GM19438 (cell line): ENCODE results near the gene PPP1R12B.

Source experiments
- ATAC-seq: cut with Tn5 transposase; IDR thresholded peaks from one replicate; pipeline ENCODE4 v1.9.1; 2021; ENCODE audit warnings: low read depth; ENCODE audit not compliant: unreplicated experiment

The PPP1R12B gene, protein sequence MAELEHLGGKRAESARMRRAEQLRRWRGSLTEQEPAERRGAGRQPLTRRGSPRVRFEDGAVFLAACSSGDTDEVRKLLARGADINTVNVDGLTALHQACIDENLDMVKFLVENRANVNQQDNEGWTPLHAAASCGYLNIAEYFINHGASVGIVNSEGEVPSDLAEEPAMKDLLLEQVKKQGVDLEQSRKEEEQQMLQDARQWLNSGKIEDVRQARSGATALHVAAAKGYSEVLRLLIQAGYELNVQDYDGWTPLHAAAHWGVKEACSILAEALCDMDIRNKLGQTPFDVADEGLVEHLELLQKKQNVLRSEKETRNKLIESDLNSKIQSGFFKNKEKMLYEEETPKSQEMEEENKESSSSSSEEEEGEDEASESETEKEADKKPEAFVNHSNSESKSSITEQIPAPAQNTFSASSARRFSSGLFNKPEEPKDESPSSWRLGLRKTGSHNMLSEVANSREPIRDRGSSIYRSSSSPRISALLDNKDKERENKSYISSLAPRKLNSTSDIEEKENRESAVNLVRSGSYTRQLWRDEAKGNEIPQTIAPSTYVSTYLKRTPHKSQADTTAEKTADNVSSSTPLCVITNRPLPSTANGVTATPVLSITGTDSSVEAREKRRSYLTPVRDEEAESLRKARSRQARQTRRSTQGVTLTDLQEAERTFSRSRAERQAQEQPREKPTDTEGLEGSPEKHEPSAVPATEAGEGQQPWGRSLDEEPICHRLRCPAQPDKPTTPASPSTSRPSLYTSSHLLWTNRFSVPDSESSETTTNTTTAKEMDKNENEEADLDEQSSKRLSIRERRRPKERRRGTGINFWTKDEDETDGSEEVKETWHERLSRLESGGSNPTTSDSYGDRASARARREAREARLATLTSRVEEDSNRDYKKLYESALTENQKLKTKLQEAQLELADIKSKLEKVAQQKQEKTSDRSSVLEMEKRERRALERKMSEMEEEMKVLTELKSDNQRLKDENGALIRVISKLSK

DNA sequence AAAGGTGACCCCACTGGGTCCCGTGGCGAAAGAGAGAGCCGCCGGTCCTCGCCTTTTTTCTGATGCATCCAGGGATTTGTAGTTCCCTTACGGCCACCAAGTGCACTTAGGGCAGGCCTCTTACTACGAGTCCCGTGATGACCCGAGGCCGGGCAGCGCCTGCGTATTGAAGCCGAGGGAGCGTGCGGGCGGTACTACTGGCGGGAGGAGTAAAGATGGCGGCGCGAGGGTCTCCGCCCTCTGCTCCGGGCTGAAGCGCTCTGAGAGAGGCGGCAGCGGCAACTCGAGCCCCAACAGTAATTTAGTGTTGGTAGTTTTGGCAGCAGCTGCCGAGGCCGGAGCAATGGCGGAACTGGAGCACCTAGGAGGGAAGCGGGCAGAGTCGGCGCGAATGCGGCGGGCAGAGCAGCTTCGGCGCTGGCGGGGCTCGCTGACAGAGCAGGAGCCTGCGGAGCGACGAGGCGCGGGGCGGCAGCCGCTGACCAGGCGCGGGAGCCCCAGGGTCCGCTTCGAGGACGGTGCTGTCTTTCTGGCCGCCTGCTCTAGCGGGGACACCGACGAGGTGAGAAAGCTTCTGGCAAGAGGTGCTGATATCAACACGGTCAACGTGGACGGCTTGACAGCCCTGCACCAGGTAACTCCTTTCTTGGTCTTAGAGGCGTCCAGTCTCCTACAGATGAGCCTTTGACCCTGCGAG, at the start of gene PPP1R12B:
Gene PPP1R12B (plus strand): TSS at position 191 of the 697 bp plus-strand sequence. CDS start 153 bp downstream, at position 344.
- peak; percentile 94 for ATAC-seq

DNA sequence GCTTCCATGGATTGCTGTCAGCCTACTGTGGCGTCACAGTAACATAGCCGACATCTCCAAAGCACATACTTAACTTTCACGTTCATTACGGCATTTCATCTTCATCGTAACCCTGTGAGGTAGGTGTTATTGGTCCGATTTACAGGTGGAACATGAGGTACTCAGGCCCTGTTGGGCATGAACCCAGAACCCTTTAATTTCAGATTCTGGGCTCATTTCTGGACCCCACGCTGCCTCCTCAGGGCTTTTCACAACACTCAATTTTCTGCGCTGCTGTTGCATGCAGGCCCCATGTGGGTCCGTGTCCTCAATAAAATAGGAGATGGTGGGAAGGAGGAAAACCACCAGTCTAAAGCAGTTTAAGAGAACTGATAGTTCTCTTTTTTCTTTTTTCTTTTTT, 46.3 kb upstream of the PPP1R12B start:
- ATAC-seq, result no peak

DNA sequence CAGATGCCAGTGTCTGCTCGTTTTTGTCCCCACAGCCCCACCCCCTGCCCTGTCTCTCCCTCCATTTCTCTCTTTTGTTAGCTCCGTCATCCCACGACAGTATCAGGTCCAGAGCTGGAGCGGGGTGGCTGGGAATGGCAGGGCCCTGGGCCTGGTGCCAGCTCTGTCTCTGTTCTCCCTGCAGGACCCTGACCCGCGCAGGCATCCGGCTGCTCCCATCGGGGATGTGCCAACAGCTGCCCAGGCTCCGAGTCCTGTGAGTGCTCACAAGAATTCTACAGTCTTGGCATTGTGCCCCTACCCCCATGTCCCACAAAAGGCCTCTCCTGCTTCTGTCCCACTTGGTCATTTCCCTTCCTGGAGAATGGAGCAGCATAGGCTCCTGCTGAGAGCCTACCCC, 44.1 kb upstream of the PPP1R12B start:
- ATAC-seq, result no peak

DNA sequence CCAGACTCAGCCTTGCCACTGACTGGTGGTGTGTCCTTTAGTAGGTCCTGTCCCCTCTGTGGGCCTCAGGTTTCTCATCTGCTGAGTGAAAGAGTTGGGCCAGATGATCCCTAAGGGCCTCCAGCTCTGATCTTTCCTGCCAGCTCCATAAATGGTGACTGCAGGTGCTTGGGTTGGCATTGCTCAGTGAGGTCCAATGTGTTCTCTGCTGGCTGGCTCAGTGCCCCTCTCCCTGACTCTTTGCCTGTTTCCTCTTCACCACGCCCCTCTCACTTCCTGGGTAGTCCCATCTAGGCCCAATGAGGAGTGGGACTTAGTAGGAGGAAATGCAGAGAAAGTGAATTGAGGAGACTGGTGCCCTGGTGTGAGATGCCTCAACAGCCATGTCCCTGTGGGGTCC, 43.3 kb upstream of the PPP1R12B start:
- no peak for ATAC-seq

DNA sequence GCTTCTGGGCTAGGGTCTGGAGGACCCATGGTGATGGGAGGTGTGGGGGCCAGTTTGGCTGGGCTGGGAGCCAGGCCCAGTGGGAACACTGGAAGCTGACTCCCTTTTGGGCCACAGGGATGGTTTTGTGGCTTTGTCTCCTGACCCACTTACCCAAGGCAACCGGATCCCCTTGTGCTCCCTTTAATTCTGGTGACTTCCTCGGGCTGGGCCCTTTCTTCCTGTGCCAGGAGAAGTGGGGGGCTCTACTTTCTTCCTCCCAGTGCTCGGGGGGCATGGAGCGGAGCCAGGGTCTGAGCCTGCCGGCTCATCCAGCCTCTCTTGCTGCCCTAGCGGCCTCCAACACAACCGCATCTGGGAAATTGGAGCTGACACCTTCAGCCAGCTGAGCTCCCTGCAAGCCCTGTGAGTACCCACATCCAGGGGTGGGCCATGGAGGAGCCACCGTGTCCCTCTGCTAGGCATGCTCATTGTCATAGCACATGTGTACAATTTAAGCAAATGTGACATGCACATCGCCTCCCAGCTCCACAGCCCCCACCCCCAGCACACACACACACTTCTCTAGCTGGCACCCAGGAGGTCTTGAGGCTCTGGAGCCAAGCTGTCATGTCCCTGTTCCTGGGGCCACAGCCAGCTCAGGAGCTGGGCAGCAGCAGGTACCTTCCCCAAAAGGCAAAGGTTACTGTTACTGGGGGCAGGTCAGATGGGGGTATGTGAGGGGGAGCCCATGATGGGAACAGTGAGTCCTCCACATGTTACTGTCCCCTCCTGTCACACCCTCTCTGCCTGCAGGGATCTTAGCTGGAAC, 41.8 kb upstream of the PPP1R12B start:
- no peak for ATAC-seq

DNA sequence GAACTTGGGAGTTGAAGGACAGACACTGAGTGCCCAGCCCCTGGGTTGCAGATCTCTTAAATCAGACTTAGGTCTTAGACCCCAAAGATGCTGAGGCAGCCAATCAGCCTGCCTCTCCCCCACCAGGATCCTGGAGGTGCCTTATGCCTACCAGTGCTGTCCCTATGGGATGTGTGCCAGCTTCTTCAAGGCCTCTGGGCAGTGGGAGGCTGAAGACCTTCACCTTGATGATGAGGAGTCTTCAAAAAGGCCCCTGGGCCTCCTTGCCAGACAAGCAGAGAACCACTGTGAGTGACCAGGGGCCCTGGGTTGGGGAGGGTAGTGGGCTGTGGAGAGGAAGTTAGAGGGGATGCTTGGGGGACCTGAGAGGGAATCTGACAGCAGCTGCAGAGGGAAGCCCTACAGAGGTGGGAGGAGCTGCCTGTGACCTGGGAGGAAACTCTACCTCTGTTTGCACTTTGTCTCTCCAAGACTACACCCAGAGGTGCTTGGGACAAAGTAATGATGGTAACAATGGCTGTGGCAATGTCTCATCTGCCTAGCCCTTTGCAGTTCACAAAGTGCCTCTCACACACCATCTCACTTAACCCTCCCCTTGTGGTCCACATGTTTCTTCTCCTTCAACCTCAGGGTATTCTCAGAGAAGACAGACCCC, 38.3 kb upstream of the PPP1R12B start:
- no peak for ATAC-seq

DNA sequence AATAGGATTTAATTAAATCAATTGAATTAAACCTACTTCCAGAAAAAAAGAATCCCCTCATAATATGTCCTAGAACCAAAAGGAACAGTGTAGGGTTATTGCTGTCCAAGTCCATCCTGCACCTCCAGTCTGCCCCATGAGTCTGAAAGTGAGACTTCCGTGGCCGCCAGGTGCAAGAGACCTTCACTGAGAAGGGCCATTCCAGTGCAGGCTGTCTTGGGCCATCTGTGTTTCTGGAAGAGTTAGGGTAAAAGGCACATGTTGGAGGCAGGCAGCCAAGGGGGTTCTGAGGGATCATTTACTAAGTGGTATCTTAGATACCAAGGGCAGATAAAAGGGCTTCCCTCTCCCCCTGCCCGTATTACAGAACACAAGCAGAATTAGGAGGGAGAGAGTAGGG, 37.8 kb upstream of the PPP1R12B start:
- ATAC-seq, result no peak

DNA sequence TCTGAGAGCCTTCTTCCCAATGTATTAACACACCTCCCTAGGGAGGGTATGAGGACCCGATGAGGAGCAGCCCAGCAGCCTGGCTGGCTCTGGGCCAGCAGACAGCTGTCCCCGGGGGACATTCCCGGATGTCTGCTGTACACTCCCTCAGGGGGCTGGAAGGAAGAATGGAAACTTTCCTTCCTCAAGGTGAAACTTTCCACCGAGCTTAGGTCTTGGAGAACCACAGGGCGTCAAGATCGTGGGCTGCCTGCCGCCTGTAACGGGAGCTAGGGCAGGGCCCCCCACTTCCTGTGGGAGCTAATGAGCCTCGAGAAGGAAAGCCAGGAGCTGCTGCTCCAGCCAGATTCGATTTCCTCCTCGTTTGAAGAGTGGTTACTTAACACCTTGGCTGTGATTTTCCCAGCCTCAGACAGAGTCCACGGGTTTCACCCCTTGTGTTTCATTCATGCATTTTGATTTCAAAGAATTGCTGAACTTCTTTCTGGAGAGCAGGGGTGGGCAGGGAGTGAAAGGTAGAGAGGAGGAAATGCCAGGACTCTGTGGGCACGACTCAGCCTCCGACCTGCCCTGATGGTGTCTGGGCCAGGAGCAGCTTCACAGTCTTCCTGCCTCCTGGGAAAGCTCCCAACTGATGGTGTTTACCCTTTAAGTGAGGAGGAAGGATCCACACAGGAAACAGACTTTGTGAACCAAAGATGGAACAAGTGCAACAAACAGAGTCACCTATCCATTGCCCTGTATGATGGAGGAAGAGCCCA, 36.4 kb upstream of the PPP1R12B start:
- no peak for ATAC-seq

DNA sequence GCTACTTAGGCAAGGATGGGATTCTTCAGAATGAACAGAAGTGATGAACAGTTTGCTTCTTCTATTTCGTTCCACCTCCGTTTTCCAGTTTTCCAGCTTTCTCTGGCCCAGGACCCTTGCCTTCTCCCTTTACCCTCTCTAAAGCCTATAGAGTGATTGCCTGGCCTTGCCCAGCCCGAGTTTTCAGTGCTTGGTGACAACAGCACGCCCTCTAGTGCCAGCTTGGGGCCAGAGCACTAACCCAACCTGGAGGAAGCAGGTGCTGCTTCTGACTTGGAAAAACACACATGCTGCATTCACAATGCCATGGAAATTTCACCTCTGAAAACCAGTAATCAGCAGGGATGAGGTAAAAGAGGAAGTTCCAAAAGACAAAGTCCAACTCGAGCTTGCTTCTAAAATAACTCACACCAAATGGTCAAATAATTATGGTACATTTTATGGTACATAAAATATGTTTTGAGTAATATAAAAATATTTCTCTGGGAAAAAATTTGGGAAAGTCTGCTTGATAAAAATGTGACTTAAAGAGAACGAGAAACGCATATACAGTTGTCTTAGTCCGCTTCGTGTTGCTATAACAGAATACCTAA, 32.8 kb upstream of the PPP1R12B start:
- no peak for ATAC-seq

DNA sequence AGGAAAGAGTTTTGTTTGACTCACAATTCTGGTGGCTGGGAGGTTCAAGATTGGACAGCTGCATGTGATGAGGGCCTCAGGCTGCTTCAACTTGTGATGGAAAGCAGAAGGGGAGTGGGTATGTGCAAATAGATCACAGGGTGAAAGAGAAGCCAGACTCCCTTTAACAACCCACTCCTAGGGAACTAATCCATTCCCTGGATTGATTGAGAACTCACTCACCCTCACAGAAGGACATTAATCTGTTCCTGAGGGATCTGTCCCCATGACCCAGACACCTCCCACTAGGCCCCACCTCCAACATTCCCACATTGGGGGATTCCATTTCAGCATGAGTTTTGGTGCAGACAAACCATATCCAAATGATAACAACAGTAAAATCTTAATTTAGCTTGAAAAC, 32.3 kb upstream of the PPP1R12B start:
- no peak for ATAC-seq

DNA sequence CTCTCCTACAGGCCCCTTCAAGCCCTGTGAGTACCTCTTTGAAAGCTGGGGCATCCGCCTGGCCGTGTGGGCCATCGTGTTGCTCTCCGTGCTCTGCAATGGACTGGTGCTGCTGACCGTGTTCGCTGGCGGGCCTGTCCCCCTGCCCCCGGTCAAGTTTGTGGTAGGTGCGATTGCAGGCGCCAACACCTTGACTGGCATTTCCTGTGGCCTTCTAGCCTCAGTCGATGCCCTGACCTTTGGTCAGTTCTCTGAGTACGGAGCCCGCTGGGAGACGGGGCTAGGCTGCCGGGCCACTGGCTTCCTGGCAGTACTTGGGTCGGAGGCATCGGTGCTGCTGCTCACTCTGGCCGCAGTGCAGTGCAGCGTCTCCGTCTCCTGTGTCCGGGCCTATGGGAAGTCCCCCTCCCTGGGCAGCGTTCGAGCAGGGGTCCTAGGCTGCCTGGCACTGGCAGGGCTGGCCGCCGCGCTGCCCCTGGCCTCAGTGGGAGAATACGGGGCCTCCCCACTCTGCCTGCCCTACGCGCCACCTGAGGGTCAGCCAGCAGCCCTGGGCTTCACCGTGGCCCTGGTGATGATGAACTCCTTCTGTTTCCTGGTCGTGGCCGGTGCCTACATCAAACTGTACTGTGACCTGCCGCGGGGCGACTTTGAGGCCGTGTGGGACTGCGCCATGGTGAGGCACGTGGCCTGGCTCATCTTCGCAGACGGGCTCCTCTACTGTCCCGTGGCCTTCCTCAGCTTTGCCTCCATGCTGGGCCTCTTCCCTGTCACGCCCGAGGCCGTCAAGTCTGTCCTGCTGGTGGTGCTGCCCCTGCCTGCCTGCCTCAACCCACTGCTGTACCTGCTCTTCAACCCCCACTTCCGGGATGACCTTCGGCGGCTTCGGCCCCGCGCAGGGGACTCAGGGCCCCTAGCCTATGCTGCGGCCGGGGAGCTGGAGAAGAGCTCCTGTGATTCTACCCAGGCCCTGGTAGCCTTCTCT, 30.3 kb upstream of the PPP1R12B start:
- no peak for ATAC-seq

DNA sequence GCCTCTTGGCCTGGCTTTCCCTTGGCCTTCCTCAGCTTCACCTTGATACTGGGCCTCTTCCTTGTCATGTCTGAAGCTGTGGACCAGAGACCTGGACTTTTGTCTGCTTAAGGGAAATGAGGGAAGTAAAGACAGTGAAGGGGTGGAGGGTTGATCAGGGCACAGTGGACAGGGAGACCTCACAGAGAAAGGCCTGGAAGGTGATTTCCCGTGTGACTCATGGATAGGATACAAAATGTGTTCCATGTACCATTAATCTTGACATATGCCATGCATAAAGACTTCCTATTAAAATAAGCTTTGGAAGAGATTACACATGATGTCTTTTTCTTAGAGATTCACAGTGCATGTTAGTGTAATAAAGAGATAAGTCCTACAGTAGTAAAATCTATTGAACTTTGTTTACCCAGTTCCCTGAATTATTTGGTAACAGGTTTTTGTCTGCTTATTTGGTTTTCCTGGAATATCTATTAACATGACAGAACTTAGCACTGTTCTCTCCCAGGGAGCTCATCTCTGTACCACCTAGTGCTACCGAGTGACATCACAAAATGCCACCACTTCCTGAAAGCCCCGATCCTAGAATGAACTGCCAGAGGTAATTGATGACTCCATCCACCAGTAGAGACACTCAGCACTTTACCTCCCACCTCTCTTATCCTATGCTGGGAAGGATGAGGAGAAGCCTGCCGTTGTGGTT, 29.0 kb upstream of the PPP1R12B start:
- no peak for ATAC-seq

DNA sequence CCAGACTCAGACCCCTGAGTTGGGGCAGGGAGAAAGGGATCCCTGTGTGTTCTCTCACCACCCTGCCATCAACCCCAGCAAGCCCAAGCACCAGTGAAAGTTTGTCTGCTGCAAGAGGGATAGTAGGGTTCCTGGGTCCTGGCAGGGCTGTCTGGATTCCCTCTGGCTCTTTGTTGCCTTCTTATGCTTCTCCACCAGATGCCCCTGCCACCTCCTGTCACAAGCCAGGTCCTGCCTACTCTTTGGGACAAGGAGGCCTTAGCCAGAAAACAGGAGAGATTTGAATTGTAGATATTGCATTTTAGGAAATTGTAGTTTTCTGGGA, 28.5 kb upstream of the PPP1R12B start:
- no peak for ATAC-seq

DNA sequence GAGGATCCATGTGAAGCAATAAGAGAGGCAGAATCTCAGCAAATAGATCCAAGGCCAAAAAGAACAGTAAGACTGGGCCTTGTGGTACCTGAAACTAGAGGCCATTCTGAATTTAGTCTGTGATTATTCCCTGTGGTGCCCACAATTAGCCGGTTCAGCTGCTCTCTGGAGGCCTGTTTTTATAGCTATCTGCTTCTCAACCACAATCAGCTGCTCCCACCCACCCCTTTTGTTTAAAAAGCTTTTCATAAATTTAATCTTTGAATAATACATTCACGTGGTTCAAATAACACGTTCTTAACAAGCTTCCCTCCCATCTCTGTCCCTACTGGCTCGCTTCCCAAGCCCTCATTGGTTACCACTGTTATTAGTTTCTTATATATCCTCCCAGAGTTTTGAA, 24.8 kb upstream of the PPP1R12B start:
- ATAC-seq, result no peak

DNA sequence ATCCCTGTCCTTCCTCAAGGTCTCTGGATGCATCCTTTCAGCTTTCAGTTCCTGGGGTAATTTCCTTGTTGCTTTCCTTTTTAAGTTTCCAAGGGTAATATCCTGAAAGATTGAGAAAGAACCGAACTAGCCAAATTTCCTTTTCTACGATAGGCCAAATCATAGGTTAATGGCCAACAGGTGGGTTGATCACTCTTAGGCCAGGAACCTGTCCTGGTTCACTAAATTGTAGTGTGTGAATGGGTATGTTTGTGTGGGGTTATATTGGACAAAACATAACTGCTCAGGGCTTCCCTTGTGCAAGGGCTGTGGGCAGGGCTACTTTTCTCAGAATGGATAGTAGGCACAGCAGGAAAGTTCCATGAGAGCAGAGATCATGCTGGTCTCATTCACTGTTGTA, 23.9 kb upstream of the PPP1R12B start:
- no peak for ATAC-seq

DNA sequence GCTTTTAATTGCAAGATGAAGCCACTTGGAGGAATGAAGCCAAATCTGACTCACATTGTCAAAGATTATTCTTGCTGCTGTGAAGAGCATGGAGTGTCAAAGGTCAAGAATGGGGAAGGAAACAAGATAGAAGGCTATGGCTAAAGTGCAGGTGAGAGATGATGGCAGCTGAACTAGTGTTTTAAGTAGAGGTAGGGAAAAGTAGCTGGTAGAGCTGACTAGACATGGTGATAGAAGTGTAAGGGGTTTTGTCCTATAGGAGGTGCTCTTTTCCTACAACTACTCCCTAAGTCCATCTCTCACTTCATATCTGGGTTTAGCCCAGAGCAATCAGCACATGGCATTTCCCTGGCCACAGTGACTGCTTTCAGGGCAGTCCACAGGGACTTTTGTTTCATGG, 18.6 kb upstream of the PPP1R12B start:
- no peak for ATAC-seq

DNA sequence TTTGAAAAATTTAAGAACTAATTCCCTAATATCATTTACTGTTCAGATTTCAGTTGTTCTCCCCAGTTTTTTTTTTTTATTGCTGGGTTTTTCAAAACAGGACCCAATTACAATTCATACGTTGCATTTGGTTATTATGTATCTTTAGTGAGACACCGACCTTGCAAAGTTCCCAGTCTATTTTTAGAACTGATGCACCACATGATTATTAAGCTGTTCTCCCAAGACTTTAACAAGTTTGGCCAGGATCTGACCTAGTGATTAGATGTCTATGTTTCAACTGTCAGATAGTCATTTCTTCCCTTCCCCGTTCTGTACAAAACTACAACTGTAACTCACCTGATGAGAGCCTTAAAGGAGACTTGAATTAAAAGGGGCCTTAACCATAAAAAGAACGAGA, 14.6 kb upstream of the PPP1R12B start:
- no peak for ATAC-seq
